Natural killer cell (primary cell): ENCODE measurements around the gene CT45A1. TPM values are rescaled to one million over a fixed set of nuclear protein-coding genes. Genes with fewer than 3 reads are reported as not detected.
"Not testable (repeated sequence)": the region's sequence is repeated elsewhere in the genome, so short reads cannot be mapped to it uniquely, and the experiment has no call there.

ENCODE experiments used
- ATAC-seq, 3 donors: fragments of 150-1000 bp in 2 of 3; fragments of 200-7000 bp in 1 of 3; cut with Tn5 transposase; 1 replicate in 1 of 3; 2 replicates in 2 of 3; pipeline ENCODE4 v1.10.0; 2021; ENCODE audit warnings: mild to moderate bottlenecking in 2 of 3, moderate library complexity in 2 of 3
- DNase-seq, 2 donors: peaks; one replicate each; pipeline versions ENCODE4 v3.0.0 to v3.0.0-alpha.2; 2013 to 2021; ENCODE audit warnings: mixed read lengths in 1 of 2
- H3K27ac ChIP-seq: one replicate; pipeline ENCODE4 v1.5.1; 2013; ENCODE audit warnings: mild to moderate bottlenecking, low read length
- H3K27me3 ChIP-seq: one replicate; pipeline ENCODE4 v1.6.1; 2013; ENCODE audit warnings: low read length; ENCODE audit not compliant: control insufficient read depth, insufficient read depth
- H3K36me3 ChIP-seq: one replicate; pipeline ENCODE4 v1.6.1; 2013; ENCODE audit warnings: low read length; ENCODE audit not compliant: control insufficient read depth, insufficient read depth
- H3K4me1 ChIP-seq: one replicate; pipeline ENCODE4 v1.6.1; 2013; ENCODE audit warnings: low read length; ENCODE audit not compliant: control insufficient read depth, insufficient read depth
- H3K4me3 ChIP-seq: one replicate; pipeline ENCODE4 v1.5.1; 2013; ENCODE audit warnings: low read length
- H3K9me3 ChIP-seq: one replicate; pipeline ENCODE4 v1.6.1; 2013; ENCODE audit warnings: low read length; ENCODE audit not compliant: control insufficient read depth, insufficient read depth
- H3K27ac Mint-ChIP-seq, 2 donors: one replicate each; pipeline ENCODE4 v1.8.0; 2022; ENCODE audit warnings: mild to moderate bottlenecking in 2 of 2, mixed read lengths in 2 of 2, moderate library complexity in 1 of 2
- H3K27me3 Mint-ChIP-seq, 2 donors: one replicate each; pipeline ENCODE4 v1.8.0; 2022; ENCODE audit warnings: low read depth in 2 of 2, mixed read lengths in 2 of 2
- H3K36me3 Mint-ChIP-seq: one replicate; pipeline ENCODE4 v1.8.0; 2022; ENCODE audit warnings: mixed read lengths
- H3K4me1 Mint-ChIP-seq, 2 donors: one replicate each; pipeline ENCODE4 v1.8.0; 2022; ENCODE audit warnings: mixed read lengths in 2 of 2
- H3K4me3 Mint-ChIP-seq: one replicate; pipeline ENCODE4 v1.8.0; 2022; ENCODE audit warnings: mild to moderate bottlenecking, moderate library complexity, mixed read lengths
- H3K9me3 Mint-ChIP-seq, 2 donors: one replicate each; pipeline ENCODE4 v1.8.0; 2022; ENCODE audit warnings: mixed read lengths in 2 of 2
- WGBS: methylation state at CpG from one replicate; pipeline ENCODE4 v1.1.7; 2013; ENCODE audit warnings: missing lambda C conversion rate; ENCODE audit not compliant: insufficient coverage; 5-methylcytosine and 5-hydroxymethylcytosine counted together
- intact Hi-C: fragments of 100-400 bp; cut with micrococcal nuclease; formaldehyde crosslinking; loops from one replicate; pipeline ENCODE4 v1.14.2; 2022
- total RNA-seq, 4 donors: library from RNA; stranded (reverse); fragments of 120-200 nt in 1 of 4; gene quantifications; one replicate each; pipeline versions ENCODE4 v1.2.3 to v1.2.4, GENCODE V29; 2013 to 2022
- TF ChIP-seq, protein P1 (sequence below): fragments of 200-600 bp; IDR thresholded peaks from one replicate; pipeline ENCODE4 v1.8.0; 2022; ENCODE audit warnings: antibody characterized with exemption

Gene CT45A1
- total RNA-seq, 3 donors from 2014 or later (not counting 1 experiment from before 2014, with no cell fraction given), result not detected

DNA sequence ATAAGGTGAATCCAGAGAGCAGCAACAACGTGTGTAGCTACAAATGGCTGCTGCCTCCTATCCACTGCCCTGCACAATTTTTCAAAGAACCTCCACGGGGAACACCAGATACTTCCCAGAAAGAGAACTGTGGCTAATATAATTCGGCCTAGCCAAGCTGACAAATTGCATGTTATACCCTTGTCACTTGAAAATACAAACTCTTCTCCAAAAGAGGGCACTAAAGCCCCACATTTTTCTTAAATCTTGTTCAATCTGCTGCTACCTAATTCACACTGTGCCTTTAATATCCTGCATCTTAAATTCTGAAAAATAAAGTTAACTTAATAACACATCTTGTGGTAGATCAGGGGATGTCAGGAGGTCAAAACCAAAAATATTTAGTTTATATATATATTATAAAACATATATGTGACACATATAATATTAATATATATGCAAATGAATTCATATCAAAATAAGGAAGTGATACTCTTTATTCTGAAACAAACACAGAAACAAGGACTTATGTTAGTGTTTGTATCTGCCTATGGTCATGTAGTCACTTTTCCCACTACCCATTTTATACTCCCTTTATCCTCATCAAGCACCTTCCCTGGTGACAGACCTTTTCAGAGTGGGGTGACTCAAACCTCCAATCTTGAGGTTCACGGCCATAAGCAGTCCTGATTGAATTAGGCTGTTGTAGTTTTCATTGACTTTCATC, 24.1 kb downstream of the CT45A1 start:
- no peaks in the 10 kb centered on the region for H3K9me3 Mint-ChIP-seq
- 27% methylated on average over 3 of the region's 4 CpGs for WGBS
- Histone ChIP-seq H3K36me3 (no peaks in the 10 kb centered on the region), H3K9me3 (no peaks in the 10 kb centered on the region), H3K4me3 (no peak overlapping the region), H3K27me3 (no peaks in the 10 kb centered on the region), H3K27ac (no peak overlapping the region), H3K4me1 (no peaks in the 10 kb centered on the region)
- intact Hi-C loops, result no loop called here
- peaks cover 0 to 6% of the 10 kb centered on the region in 2 donors for H3K27me3 Mint-ChIP-seq
- TF ChIP-seq, protein P1, sequence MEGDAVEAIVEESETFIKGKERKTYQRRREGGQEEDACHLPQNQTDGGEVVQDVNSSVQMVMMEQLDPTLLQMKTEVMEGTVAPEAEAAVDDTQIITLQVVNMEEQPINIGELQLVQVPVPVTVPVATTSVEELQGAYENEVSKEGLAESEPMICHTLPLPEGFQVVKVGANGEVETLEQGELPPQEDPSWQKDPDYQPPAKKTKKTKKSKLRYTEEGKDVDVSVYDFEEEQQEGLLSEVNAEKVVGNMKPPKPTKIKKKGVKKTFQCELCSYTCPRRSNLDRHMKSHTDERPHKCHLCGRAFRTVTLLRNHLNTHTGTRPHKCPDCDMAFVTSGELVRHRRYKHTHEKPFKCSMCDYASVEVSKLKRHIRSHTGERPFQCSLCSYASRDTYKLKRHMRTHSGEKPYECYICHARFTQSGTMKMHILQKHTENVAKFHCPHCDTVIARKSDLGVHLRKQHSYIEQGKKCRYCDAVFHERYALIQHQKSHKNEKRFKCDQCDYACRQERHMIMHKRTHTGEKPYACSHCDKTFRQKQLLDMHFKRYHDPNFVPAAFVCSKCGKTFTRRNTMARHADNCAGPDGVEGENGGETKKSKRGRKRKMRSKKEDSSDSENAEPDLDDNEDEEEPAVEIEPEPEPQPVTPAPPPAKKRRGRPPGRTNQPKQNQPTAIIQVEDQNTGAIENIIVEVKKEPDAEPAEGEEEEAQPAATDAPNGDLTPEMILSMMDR, result no peak
- DNase-seq (peak in 1 of 2 donors; percentile 2), ATAC-seq (no peak)
- no peak overlapping the region for H3K4me3 Mint-ChIP-seq
- H3K4me1 Mint-ChIP-seq, result no peaks in the 10 kb centered on the region
- no peak overlapping the region for H3K27ac Mint-ChIP-seq
- no peaks in the 10 kb centered on the region for H3K36me3 Mint-ChIP-seq

DNA sequence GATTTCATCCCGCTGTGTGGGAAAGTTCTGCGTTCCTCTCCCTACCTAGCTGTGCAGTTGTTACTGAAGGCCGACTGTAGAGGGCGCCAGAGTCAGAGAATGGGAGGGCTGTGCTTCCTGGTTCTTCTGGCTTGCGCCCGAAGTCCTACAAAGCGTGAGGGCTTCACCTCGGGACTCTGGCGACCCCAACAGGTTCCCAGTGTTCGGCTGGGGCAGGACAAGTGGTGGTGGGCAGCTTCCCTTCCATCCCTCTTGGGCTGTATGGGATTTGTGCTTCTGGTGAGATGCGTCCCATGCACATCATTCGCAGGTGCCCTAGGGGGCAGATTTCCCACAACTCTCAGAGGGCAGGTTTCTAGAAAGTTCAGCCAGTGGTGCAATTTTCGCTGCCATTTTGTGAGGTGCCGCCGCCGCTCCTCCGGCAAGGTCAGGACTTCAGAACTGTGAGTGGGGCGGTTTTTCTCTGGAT, 27.3 kb downstream of the CT45A1 start:
- WGBS, result 38% methylated on average over 18 of the region's 18 CpGs
- ATAC-seq (peak; percentile 46 to 77 (median 49)), DNase-seq (peak in 1 of 2 donors; percentile 54)
- no peak overlapping the region for H3K27ac ChIP-seq
- intact Hi-C loops, result no loop called here
- H3K9me3 ChIP-seq, result no peaks in the 10 kb centered on the region
- H3K27me3 ChIP-seq, result no peaks in the 10 kb centered on the region
- no peaks in the 10 kb centered on the region for H3K4me1 ChIP-seq
- H3K36me3 Mint-ChIP-seq, result no peaks in the 10 kb centered on the region
- no peaks in the 10 kb centered on the region for H3K36me3 ChIP-seq
- TF ChIP-seq, protein P1, result peak; percentile 12
- peaks cover 0 to 6% of the 10 kb centered on the region in 2 donors for H3K27me3 Mint-ChIP-seq
- H3K4me3 Mint-ChIP-seq, result no peak overlapping the region
- H3K4me3 ChIP-seq, result no peak overlapping the region
- H3K27ac Mint-ChIP-seq, result no peak overlapping the region
- H3K4me1 Mint-ChIP-seq, result no peaks in the 10 kb centered on the region
- no peaks in the 10 kb centered on the region for H3K9me3 Mint-ChIP-seq

DNA sequence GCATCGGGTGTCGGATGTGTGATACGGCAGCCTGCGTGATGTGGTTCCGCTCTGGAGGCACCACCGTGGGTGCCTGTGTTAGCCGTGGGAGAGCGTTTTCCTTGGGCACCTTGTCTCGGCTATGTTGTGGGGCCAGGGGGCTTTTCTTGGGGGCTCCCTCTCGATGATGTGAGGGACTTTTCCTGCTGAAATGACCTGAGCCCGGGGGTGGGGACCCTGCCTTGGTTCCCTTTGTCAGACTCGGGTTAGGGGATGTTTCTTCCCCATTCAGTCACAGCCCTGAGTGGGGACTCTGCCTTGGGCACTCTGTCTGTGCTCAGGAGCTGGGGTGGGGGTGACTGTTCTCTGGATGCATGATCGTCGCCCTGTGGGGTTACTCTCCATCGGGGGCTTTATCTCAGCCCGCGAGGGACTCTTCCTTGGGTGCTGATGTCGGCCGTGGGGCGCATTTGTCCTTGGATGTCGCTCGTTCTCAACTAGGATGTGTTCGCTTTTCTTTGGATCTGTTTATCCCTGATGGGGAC, 27.8 kb downstream of the CT45A1 start:
- 96% methylated on average over 22 of the region's 23 CpGs for WGBS
- H3K4me3 ChIP-seq, result no peak overlapping the region
- peaks cover 0 to 6% of the 10 kb centered on the region in 2 donors for H3K27me3 Mint-ChIP-seq

DNA sequence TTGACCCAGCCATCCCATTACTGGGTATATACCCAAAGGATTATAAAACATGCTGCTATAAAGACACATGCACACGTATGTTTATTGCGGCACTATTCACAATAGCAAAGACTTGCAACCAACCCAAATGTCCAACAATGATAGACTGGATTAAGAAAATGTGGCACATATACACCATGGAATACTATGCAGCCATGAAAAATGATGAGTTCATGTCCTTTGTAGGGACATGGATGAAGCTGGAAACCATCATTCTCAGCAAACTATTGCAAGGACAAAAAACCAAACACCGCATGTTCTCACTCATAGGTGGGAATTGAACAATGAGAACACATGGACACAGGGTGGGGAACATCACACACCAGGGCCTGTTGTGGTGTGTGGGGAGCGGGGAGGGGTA, 31.3 kb downstream of the CT45A1 start:
- ATAC-seq, H3K4me1 ChIP-seq, H3K4me1 Mint-ChIP-seq, H3K27me3 Mint-ChIP-seq, H3K9me3 ChIP-seq, H3K9me3 Mint-ChIP-seq, H3K36me3 ChIP-seq, DNase-seq, H3K4me3 ChIP-seq, H3K27ac ChIP-seq, H3K27ac Mint-ChIP-seq, H3K36me3 Mint-ChIP-seq, H3K27me3 ChIP-seq, H3K4me3 Mint-ChIP-seq, intact Hi-C loops: not testable (repeated sequence)
- no CpG with 5 or more reads among the region's 4 CpGs for WGBS

More for the DNA sequence above, 27.8 kb downstream of the CT45A1 start:
- no peaks in the 10 kb centered on the region for H3K36me3 ChIP-seq
- intact Hi-C loops, result no loop called here
- DNase-seq (no peak), ATAC-seq (no peak)
- no peak overlapping the region for H3K27ac ChIP-seq
- Mint-ChIP-seq H3K4me1 (no peaks in the 10 kb centered on the region), H3K27ac (no peak overlapping the region), H3K9me3 (no peaks in the 10 kb centered on the region), H3K4me3 (no peak overlapping the region), H3K36me3 (no peaks in the 10 kb centered on the region)
- no peaks in the 10 kb centered on the region for H3K27me3 ChIP-seq
- no peaks in the 10 kb centered on the region for H3K9me3 ChIP-seq
- no peaks in the 10 kb centered on the region for H3K4me1 ChIP-seq
- TF ChIP-seq, protein P1, result no peak

DNA sequence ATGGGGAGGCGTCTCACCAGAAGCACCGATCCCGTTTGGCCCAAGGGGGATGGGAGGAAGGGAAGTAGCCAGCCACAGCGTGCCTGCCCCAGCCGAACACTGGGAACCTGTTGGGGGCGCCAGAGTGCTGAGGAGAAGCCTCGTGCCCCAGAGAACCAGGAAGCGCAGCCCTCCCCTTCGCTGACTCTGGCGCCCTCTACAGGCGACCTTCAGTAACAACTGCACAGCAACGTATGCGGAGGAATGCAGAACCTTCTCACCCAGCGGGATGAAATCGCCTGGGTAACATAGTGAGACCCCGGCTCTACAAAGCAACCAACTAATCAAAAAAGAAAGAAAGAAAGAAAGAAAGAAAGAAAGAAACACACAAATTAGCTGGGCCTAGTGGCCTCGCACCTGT, 54.7 kb downstream of the CT45A1 start, which contains the start of gene CT45A3:
CT45A3 (minus strand) TSS at position 101 of the 400 bp plus-strand sequence. CDS start 3,747 bp downstream, outside the sequence.
- H3K27me3 Mint-ChIP-seq, H3K4me3 Mint-ChIP-seq, H3K36me3 ChIP-seq, H3K27ac Mint-ChIP-seq, H3K4me3 ChIP-seq, H3K9me3 Mint-ChIP-seq, H3K36me3 Mint-ChIP-seq, H3K27me3 ChIP-seq, H3K4me1 ChIP-seq, DNase-seq, H3K4me1 Mint-ChIP-seq, H3K27ac ChIP-seq, intact Hi-C loops, H3K9me3 ChIP-seq, ATAC-seq: not testable (repeated sequence)
- no CpG with 5 or more reads among the region's 17 CpGs for WGBS
